ENCODE measurements around the gene DIP2A. TPM values are rescaled to one million over a fixed set of nuclear protein-coding genes. Genes with fewer than 3 reads are reported as not detected.

The DIP2A gene
- total and polyA plus RNA-seq, 2 of the 8 experiments (the other 6 are each of a cell fraction or from before 2014, with no cell fraction given), result 16.0 to 27.1 TPM

DNA sequence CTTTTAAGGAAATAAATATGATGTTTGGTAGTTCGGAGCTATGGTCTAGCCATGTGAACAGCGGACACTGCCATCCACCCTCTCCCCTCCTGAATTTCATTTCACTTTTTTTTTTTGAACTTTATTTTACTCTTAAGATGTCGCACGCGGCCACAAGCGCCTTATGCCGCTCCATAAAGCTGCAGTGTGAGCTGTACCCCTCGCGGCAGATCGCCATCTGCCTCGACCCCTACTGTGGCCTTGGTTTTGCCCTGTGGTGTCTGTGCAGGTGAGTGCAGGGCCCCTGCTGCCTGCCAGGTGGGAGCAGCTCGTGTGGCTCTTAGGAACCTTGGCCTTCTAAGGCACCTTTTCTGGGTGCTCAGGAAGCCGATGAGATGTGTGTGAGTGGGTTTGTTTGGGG is 98.1 kb downstream of the DIP2A start:
- no peak overlapping the region for H3K27ac ChIP-seq (ENCODE audit: low read depth, low read length)
- DNase-seq (ENCODE audit: low read depth in 1 of 2, low spot score in 2 of 2) (no peak), FAIRE-seq (no peak)
- H3K14ac ChIP-seq (ENCODE audit: insufficient read length), result no peak overlapping the region
- no peak overlapping the region for H3K18ac ChIP-seq (ENCODE audit: extremely low read depth, low read length)
- no peak overlapping the region for H2BK20ac ChIP-seq (ENCODE audit: low read length)
- H3K4me3 ChIP-seq (ENCODE audit: extremely low read depth in 1 of 4, insufficient read depth in 2 of 4, low read depth in 3 of 4, low read length in 4 of 4), result no peak overlapping the region
- H2BK15ac ChIP-seq (ENCODE audit: low read length), result no peak overlapping the region
- peaks cover 0 to 20% (median 8%) of the 10 kb centered on the region in 4 experiments; a peak in 5 of 8 replicates for H3K36me3 ChIP-seq (ENCODE audit: control insufficient read depth in 2 of 4, insufficient read depth in 4 of 4, low read length in 3 of 4)
- ChIA-PET CTCF (ENCODE audit: partially characterized antibody) (no interaction called here), POLR2A (ENCODE audit: partially characterized antibody) (interaction anchor here (1.4 kb wide), 1 partner anchor 79 kb away, joined by 5 read pairs; the partner anchor contains the start of gene PRMT2)
- peaks cover 0 to 2% of the 10 kb centered on the region in 2 experiments for H4K20me1 ChIP-seq (replicated peaks in 1 of 2; ENCODE audit: control insufficient read depth in 1 of 2, insufficient read depth in 2 of 2, low read length in 2 of 2)
- H2AK5ac ChIP-seq (ENCODE audit: low read depth, low read length), result no peak overlapping the region
- no peak overlapping the region for H3K23ac ChIP-seq (ENCODE audit: insufficient read length)
- H3K23me2 ChIP-seq (ENCODE audit: low read depth, low read length), result no peaks in the 10 kb centered on the region
- no peak overlapping the region for H3K4me2 ChIP-seq (ENCODE audit: insufficient read depth in 1 of 2, low read depth in 2 of 2, low read length in 2 of 2)
- no peak overlapping the region for H4K8ac ChIP-seq (ENCODE audit: extremely low read depth, insufficient read depth, low read length)
- H4K5ac ChIP-seq (ENCODE audit: insufficient read length, low read depth, low read length), result no peak overlapping the region
- H3K27me3 ChIP-seq (replicated peaks in 1 of 4; ENCODE audit: control insufficient read depth in 3 of 4, extremely low read depth in 1 of 4, insufficient read depth in 3 of 4, low read length in 3 of 4), result no peaks in the 10 kb centered on the region
- no peak overlapping the region for H2BK120ac ChIP-seq (replicated peaks; ENCODE audit: low read depth, low read length)
- no peak overlapping the region for H2BK12ac ChIP-seq (ENCODE audit: low read depth, low read length)
- 96% methylated on average over 13 of the region's 13 CpGs; no CpG with 5 or more reads in 1 of the 2 experiments for WGBS, 2 experiments (ENCODE audit: extremely low coverage in 1 of 2, insufficient coverage in 1 of 2, insufficient read length in 1 of 2, insufficient replicate concordance in 2 of 2, low coverage in 1 of 2, low lambda C conversion rate in 2 of 2, missing lambda C conversion rate in 1 of 2)
- H4K91ac ChIP-seq (replicated peaks; ENCODE audit: insufficient read length, low read length), result no peak overlapping the region
- no peak overlapping the region for H3K4ac ChIP-seq (replicated peaks; ENCODE audit: insufficient read length, low read depth, low read length)
- H2BK5ac ChIP-seq (ENCODE audit: low read depth, low read length), result no peak overlapping the region
- H3K4me1 ChIP-seq (replicated peaks in 1 of 4; ENCODE audit: control insufficient read depth in 3 of 4, insufficient read depth in 4 of 4, low read length in 3 of 4), result no peaks in the 10 kb centered on the region
- H3K56ac ChIP-seq (replicated peaks; ENCODE audit: insufficient read length, low read depth, low read length), result no peak overlapping the region
- H3K79me1 ChIP-seq (ENCODE audit: low read depth, low read length), result no peaks in the 10 kb centered on the region
- no peaks in the 10 kb centered on the region for H3K79me2 ChIP-seq (ENCODE audit: control insufficient read depth in 1 of 2, insufficient read depth in 2 of 2, low read length in 2 of 2)
- H3K9ac ChIP-seq (replicated peaks in 1 of 4; ENCODE audit: extremely low read depth in 1 of 4, low read depth in 3 of 4, low read length in 3 of 4), result no peak overlapping the region
- no peak overlapping the region for H2AFZ ChIP-seq (ENCODE audit: low read length)
- H3K9me3 ChIP-seq (ENCODE audit: insufficient read depth in 2 of 2, low read depth in 1 of 2, low read length in 1 of 2), result no peaks in the 10 kb centered on the region
- TF ChIP-seq POLR2AphosphoS5 (IDR thresholded peaks at IDR 0.05; ENCODE audit: low read depth, low read length) (no peak), TAF1 (IDR thresholded peaks at IDR 0.05; ENCODE audit: low read depth, low read length) (no peak), SP1 (IDR thresholded peaks at IDR 0.05; ENCODE audit: low read depth, low read length) (no peak), RXRA (IDR thresholded peaks at IDR 0.05; ENCODE audit: insufficient read depth, low read depth, low read length) (no peak), SP4 (IDR thresholded peaks at IDR 0.05; ENCODE audit: low read length) (no peak), SIN3A (conservative IDR thresholded peaks at IDR 0.05 in 1 of 2, IDR thresholded peaks at IDR 0.05 in 1 of 2; ENCODE audit: low read depth in 1 of 2, low read length in 2 of 2) (no peak), SIX5 (IDR thresholded peaks at IDR 0.05; ENCODE audit: low read depth, low read length) (no peak), GABPA (IDR thresholded peaks at IDR 0.05; ENCODE audit: borderline replicate concordance, insufficient read depth, low read length) (no peak), SRF (IDR thresholded peaks at IDR 0.05; ENCODE audit: low read depth, low read length) (no peak), CBX8 (IDR thresholded peaks at IDR 0.05; ENCODE audit: borderline replicate concordance, low read depth, low read length) (no peak), POLR2A (IDR thresholded peaks at IDR 0.05; ENCODE audit: control extremely low read depth in 1 of 2, low read depth in 2 of 2, low read length in 2 of 2) (no peak), NRF1 (IDR thresholded peaks at IDR 0.05; ENCODE audit: low read depth, low read length) (no peak), YY1 (IDR thresholded peaks at IDR 0.05; ENCODE audit: low read depth, low read length) (no peak), ASH2L (IDR thresholded peaks at IDR 0.05; ENCODE audit: low read length) (no peak)
- TF ChIP-seq, protein P1, sequence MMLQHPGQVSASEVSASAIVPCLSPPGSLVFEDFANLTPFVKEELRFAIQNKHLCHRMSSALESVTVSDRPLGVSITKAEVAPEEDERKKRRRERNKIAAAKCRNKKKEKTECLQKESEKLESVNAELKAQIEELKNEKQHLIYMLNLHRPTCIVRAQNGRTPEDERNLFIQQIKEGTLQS (IDR thresholded peaks at IDR 0.05; ENCODE audit: insufficient read depth, low read depth, low read length), result no peak
- TF ChIP-seq, protein P2, sequence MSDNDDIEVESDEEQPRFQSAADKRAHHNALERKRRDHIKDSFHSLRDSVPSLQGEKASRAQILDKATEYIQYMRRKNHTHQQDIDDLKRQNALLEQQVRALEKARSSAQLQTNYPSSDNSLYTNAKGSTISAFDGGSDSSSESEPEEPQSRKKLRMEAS (IDR thresholded peaks at IDR 0.05), result no peak
